Naive thymus-derived CD4-positive, alpha-beta T cell (primary cell): ENCODE data around the gene FKBP2. TPM values are rescaled to one million over a fixed set of nuclear protein-coding genes. Genes with fewer than 3 reads are reported as not detected.

ENCODE experiments used
- ATAC-seq: fragments of 150-1000 bp; cut with Tn5 transposase; 2 replicates; pipeline ENCODE4 v1.10.0; 2021; ENCODE audit warnings: mild to moderate bottlenecking, moderate library complexity
- CTCF ChIA-PET: fragments of 350-600 bp; sonication (Branson Sonifier 250); formaldehyde crosslinking; loops from one replicate; lab custom pipeline; 2021; ENCODE audit warnings: antibody characterized with exemption; lab: Charles Lee
- POLR2A ChIA-PET: fragments of 350-600 bp; sonication (Branson Sonifier 250); formaldehyde crosslinking; loops from one replicate; lab custom pipeline; 2021; ENCODE audit warnings: antibody characterized with exemption, inconsistent platforms; lab: Charles Lee
- DNase-seq, 9 donors: peaks; one replicate each; pipeline versions ENCODE4 v3.0.0 to v3.0.0-alpha.2; 2020 to 2022; ENCODE audit warnings: mixed read lengths in 1 of 9
- H3K27ac ChIP-seq: one replicate; pipeline ENCODE4 v1.7.0; 2013; ENCODE audit warnings: mild to moderate bottlenecking, low read depth, low read length, moderate library complexity
- H3K27me3 ChIP-seq, 2 donors: one replicate each; pipeline ENCODE4 v1.7.0; 2013; ENCODE audit warnings: low read length in 2 of 2, mild to moderate bottlenecking in 2 of 2, moderate library complexity in 2 of 2; ENCODE audit not compliant: control insufficient read depth in 2 of 2, insufficient read depth in 2 of 2
- H3K36me3 ChIP-seq, 3 experiments: 1 replicate in 2 of 3; 2 replicates in 1 of 3; pipeline ENCODE4 v1.7.0; 2013; ENCODE audit warnings: low read length in 3 of 3, mild to moderate bottlenecking in 3 of 3, moderate library complexity in 1 of 3; ENCODE audit not compliant: insufficient read depth in 3 of 3, control insufficient read depth in 2 of 3
- H3K4me1 ChIP-seq, 2 donors: one replicate each; pipeline ENCODE4 v1.7.0; 2013; ENCODE audit warnings: low read length in 2 of 2, mild to moderate bottlenecking in 2 of 2, moderate library complexity in 1 of 2; ENCODE audit not compliant: control insufficient read depth in 2 of 2, insufficient read depth in 2 of 2
- H3K4me3 ChIP-seq: 2 replicates; pipeline ENCODE4 v1.7.0; 2013; ENCODE audit warnings: mild to moderate bottlenecking, low read length
- H3K9me3 ChIP-seq, 3 experiments: 1 replicate in 2 of 3; 2 replicates in 1 of 3; pipeline ENCODE4 v1.7.0; 2013; ENCODE audit warnings: low read length in 3 of 3; ENCODE audit not compliant: control insufficient read depth in 2 of 3
- H3K27ac Mint-ChIP-seq, 9 donors: one replicate each; pipeline ENCODE4 v1.8.0; 2020 to 2022; ENCODE audit warnings: mixed read lengths in 9 of 9, mild to moderate bottlenecking in 8 of 9, moderate library complexity in 5 of 9, inconsistent platforms in 2 of 9
- H3K27me3 Mint-ChIP-seq, 5 donors: one replicate each; pipeline ENCODE4 v1.8.0; 2021 to 2022; ENCODE audit warnings: mixed read lengths in 5 of 5, mild to moderate bottlenecking in 1 of 5
- H3K36me3 Mint-ChIP-seq, 5 donors: one replicate each; pipeline ENCODE4 v1.8.0; 2020 to 2022; ENCODE audit warnings: mixed read lengths in 5 of 5, mild to moderate bottlenecking in 3 of 5, inconsistent platforms in 1 of 5
- H3K4me1 Mint-ChIP-seq, 7 donors: one replicate each; pipeline ENCODE4 v1.8.0; 2020 to 2022; ENCODE audit warnings: mixed read lengths in 7 of 7, mild to moderate bottlenecking in 3 of 7, inconsistent platforms in 1 of 7
- H3K4me3 Mint-ChIP-seq, 10 donors: one replicate each; pipeline ENCODE4 v1.8.0; 2020 to 2022; ENCODE audit warnings: mild to moderate bottlenecking in 10 of 10, mixed read lengths in 10 of 10, moderate library complexity in 6 of 10, inconsistent platforms in 2 of 10
- H3K9me3 Mint-ChIP-seq, 11 donors: one replicate each; pipeline ENCODE4 v1.8.0; 2020 to 2022; ENCODE audit warnings: mixed read lengths in 11 of 11, mild to moderate bottlenecking in 4 of 11, inconsistent platforms in 1 of 11, moderate library complexity in 1 of 11
- intact Hi-C, 2 donors: fragments of 100-400 bp; cut with micrococcal nuclease; formaldehyde crosslinking; loops; one replicate each; pipeline ENCODE4 v1.15.1; 2023
- polyA plus RNA-seq, 2 donors: library from polyadenylated mRNA; unstranded; fragments of 300-500 nt; fragmentation: Illumina TruSeq; gene quantifications; one replicate each; pipeline ENCODE4 v1.2.3, GENCODE V29; 2021
- total RNA-seq, 6 experiments: library from RNA in 5 of 6; stranded (reverse) in 5 of 6; gene quantifications; 1 replicate in 5 of 6; 2 replicates in 1 of 6; pipeline ENCODE4 v1.2.3 and lab custom pipeline; 2021 to 2026

FKBP2 gene
- total and polyA plus RNA-seq, 7 experiments from 2014 or later = 20.3 to 81.4 (median 36.8) TPM

- peaks cover 0 to 3% (median 0%) of the 10 kb centered on the region in 5 donors for H3K27me3 Mint-ChIP-seq
- Histone ChIP-seq H3K4me3 (peak within 1 kb of the TSS; percentile 69), H3K36me3 (no peaks in the 10 kb centered on the region), H3K4me1 (peaks cover 13 to 16% of the 10 kb centered on the region in 2 donors), H3K27me3 (no peaks in the 10 kb centered on the region), H3K27ac (peak within 1 kb of the TSS; percentile 59), H3K9me3 (no peaks in the 10 kb centered on the region)
- ATAC-seq (peak; percentile 83), DNase-seq (peak; percentile 30 to 81 (median 57))
- CTCF ChIA-PET = interaction anchor here (1.1 to 3.7 kb wide), 7 partner anchors 10 to 53 kb away, joined by 3 to 31 read pairs (median 8); partner anchors contain the start of genes FERMT3 and FKBP2
- peak within 1 kb of the TSS in 7 of 9 donors; percentile 26 to 84 (median 71) for H3K27ac Mint-ChIP-seq
- intact Hi-C loops = loop anchor here (1.0 kb wide), 5 partner anchors 10 to 50 kb away; partner anchors contain the start of genes FKBP2 (in 1 of the 2) and GPR137 (in 1 of the 2)
- peaks cover 7 to 41% (median 14%) of the 10 kb centered on the region in 7 donors for H3K4me1 Mint-ChIP-seq
- H3K9me3 Mint-ChIP-seq = peaks cover 0 to 2% (median 0%) of the 10 kb centered on the region in 11 donors
- POLR2A ChIA-PET = interaction anchor here (0.7 to 12.3 kb wide), 6 partner anchors 8 to 46 kb away, joined by 3 to 154 read pairs (median 9); partner anchors contain the start of genes FERMT3, NUDT22 and TRPT1
- H3K4me3 Mint-ChIP-seq = peak within 1 kb of the TSS; percentile 81 to 96 (median 88)
- H3K36me3 Mint-ChIP-seq = no peaks in the 10 kb centered on the region
These were observed 10.3 kb downstream of the FKBP2 start, which contains the start of gene PLCB3 for GRCh38 chr11:64251016-64251752. Gene PLCB3 (plus strand): TSS chr11:64251530. CDS start chr11:64251650, 120 bp downstream.

- Mint-ChIP-seq H3K4me1 (peaks cover 7 to 41% (median 14%) of the 10 kb centered on the region in 7 donors), H3K27ac (peak overlapping the region in 4 of 9 donors; percentile 71 to 84 (median 74)), H3K36me3 (no peaks in the 10 kb centered on the region), H3K4me3 (peak overlapping the region; percentile 81 to 96 (median 86)), H3K27me3 (peaks cover 0 to 3% (median 0%) of the 10 kb centered on the region in 5 donors), H3K9me3 (peaks cover 0 to 2% (median 0%) of the 10 kb centered on the region in 11 donors)
- Histone ChIP-seq H3K4me3 (peak overlapping the region; percentile 69), H3K27me3 (no peaks in the 10 kb centered on the region), H3K36me3 (no peaks in the 10 kb centered on the region), H3K27ac (peak overlapping the region; percentile 59), H3K4me1 (peaks cover 13 to 16% of the 10 kb centered on the region in 2 donors), H3K9me3 (no peaks in the 10 kb centered on the region)
- DNase-seq = peak in 1 of 9 donors; percentile 22
- CTCF ChIA-PET = interaction anchor here (0.6 to 3.7 kb wide), 6 partner anchors 10 to 317 kb away, joined by 3 to 31 read pairs (median 8); partner anchors contain the start of genes FERMT3 and FKBP2
- POLR2A ChIA-PET = interaction anchor here (0.7 to 12.3 kb wide), 9 partner anchors 8 to 886 kb away, joined by 3 to 154 read pairs (median 4); partner anchors contain the start of genes BAD, FERMT3, GPR137 and NUDT22
- ATAC-seq = peak; percentile 1
- intact Hi-C loops = loop anchor here (1.0 kb wide), 5 partner anchors 10 to 50 kb away; partner anchors contain the start of genes FKBP2 (in 1 of the 2) and GPR137 (in 1 of the 2)
These were observed 10.8 kb downstream of the FKBP2 start for GRCh38 chr11:64251753-64252002.

- CTCF ChIA-PET = interaction anchor here (0.5 to 3.7 kb wide), 7 partner anchors 11 to 318 kb away, joined by 3 to 31 read pairs (median 8); partner anchors contain the start of genes FERMT3 and FKBP2
- Mint-ChIP-seq H3K27ac (peak overlapping the region in 7 of 9 donors; percentile 19 to 84 (median 71)), H3K36me3 (no peaks in the 10 kb centered on the region), H3K9me3 (peaks cover 0 to 2% (median 0%) of the 10 kb centered on the region in 11 donors), H3K4me3 (peak overlapping the region; percentile 81 to 96 (median 86)), H3K4me1 (peaks cover 7 to 41% (median 14%) of the 10 kb centered on the region in 7 donors), H3K27me3 (peaks cover 0 to 3% (median 0%) of the 10 kb centered on the region in 5 donors)
- Histone ChIP-seq H3K27ac (peak overlapping the region; percentile 59), H3K4me1 (peaks cover 9 to 12% of the 10 kb centered on the region in 2 donors), H3K9me3 (no peaks in the 10 kb centered on the region), H3K4me3 (peak overlapping the region; percentile 69), H3K27me3 (no peaks in the 10 kb centered on the region), H3K36me3 (no peaks in the 10 kb centered on the region)
- DNase-seq (peak in 1 of 9 donors; percentile 47), ATAC-seq (no peak)
- intact Hi-C loops = no loop called here
- POLR2A ChIA-PET = interaction anchor here (0.5 to 12.3 kb wide), 10 partner anchors 8 to 886 kb away, joined by 3 to 154 read pairs (median 4); partner anchors contain the start of genes BAD, FERMT3, GPR137 and NUDT22
These were observed 11.3 kb downstream of the FKBP2 start for GRCh38 chr11:64252003-64252872.

GRCh38 chr11:64253043-64253442 is 12.1 kb downstream of the FKBP2 start:
- CTCF ChIA-PET = interaction anchor here (3.7 kb wide), 1 partner anchor 47 kb away, joined by 31 read pairs; the partner anchor contains the start of gene FERMT3
- intact Hi-C loops = no loop called here
- Mint-ChIP-seq H3K27me3 (peaks cover 0 to 3% (median 0%) of the 10 kb centered on the region in 5 donors), H3K9me3 (peaks cover 0 to 2% (median 0%) of the 10 kb centered on the region in 11 donors), H3K27ac (no peak overlapping the region), H3K4me3 (peak overlapping the region in 6 of 10 donors; percentile 14 to 91 (median 33)), H3K36me3 (no peaks in the 10 kb centered on the region), H3K4me1 (peaks cover 2 to 37% (median 12%) of the 10 kb centered on the region in 7 donors)
- POLR2A ChIA-PET = interaction anchor here (12.3 kb wide), 1 partner anchor 16 kb away, joined by 154 read pairs; no protein-coding TSS in a partner anchor
- no peaks in the 10 kb centered on the region for H3K27me3 ChIP-seq
- H3K9me3 ChIP-seq = no peaks in the 10 kb centered on the region
- DNase-seq (no peak), ATAC-seq (no peak)
- peaks cover 9 to 12% of the 10 kb centered on the region in 2 donors for H3K4me1 ChIP-seq
- no peak overlapping the region for H3K27ac ChIP-seq
- no peak overlapping the region for H3K4me3 ChIP-seq
- no peaks in the 10 kb centered on the region for H3K36me3 ChIP-seq

- POLR2A ChIA-PET = no interaction called here
- Histone ChIP-seq H3K27ac (no peak overlapping the region), H3K27me3 (no peaks in the 10 kb centered on the region), H3K9me3 (no peaks in the 10 kb centered on the region), H3K4me1 (peaks cover 9 to 12% of the 10 kb centered on the region in 2 donors), H3K4me3 (no peak overlapping the region), H3K36me3 (peaks cover 0 to 2% (median 0%) of the 10 kb centered on the region in 3 experiments)
- Mint-ChIP-seq H3K36me3 (no peaks in the 10 kb centered on the region), H3K4me1 (peaks cover 0 to 36% (median 11%) of the 10 kb centered on the region in 7 donors), H3K27ac (no peak overlapping the region), H3K4me3 (peak overlapping the region in 5 of 10 donors; percentile 14 to 91 (median 21)), H3K9me3 (peaks cover 0 to 2% (median 0%) of the 10 kb centered on the region in 11 donors), H3K27me3 (peaks cover 0 to 3% (median 0%) of the 10 kb centered on the region in 5 donors)
- intact Hi-C loops = no loop called here
- DNase-seq (no peak), ATAC-seq (no peak)
- CTCF ChIA-PET = interaction anchor here (1.0 kb wide), 1 partner anchor 49 kb away, joined by 3 read pairs; no protein-coding TSS in a partner anchor
These were observed 12.6 kb downstream of the FKBP2 start for GRCh38 chr11:64253481-64253880.
